HG02588 (cell line): Measurements from ENCODE around the gene DSC3.

ENCODE experiments used
- ATAC-seq: cut with Tn5 transposase; IDR thresholded peaks from one replicate; pipeline ENCODE4 v1.9.1; 2021; ENCODE audit warnings: mild to moderate bottlenecking, moderate library complexity; ENCODE audit not compliant: unreplicated experiment

DSC3 gene

GRCh38 chr18:31042406-31043181, at the start of gene DSC3:
TSS of gene DSC3 (minus strand) at chr18:31042742. CDS start at chr18:31042660, 82 bp downstream.
- ATAC-seq, result no peak

GRCh38 chr18:31091350-31091749, 48.8 kb upstream of the DSC3 start:
- ATAC-seq, result no peak

DNA sequence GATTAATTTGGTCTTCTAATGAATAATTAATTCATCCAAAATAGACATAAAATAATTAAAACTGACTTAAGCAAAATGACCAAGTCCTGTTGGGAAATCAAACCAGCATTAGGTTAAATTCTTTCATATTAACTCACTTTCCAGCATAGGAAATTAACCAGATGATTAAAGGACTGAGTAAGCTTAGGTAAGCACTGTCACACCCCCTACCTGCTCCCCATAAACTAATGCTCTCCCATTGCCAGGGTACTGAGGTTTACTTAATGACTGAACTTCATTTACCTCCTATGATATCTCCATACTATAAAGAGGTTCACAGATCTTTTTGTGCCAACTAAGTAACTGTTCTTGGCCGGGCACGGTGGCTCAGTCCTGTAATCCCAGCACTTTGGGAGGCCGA, 46.0 kb upstream of the DSC3 start:
- ATAC-seq, result no peak

GRCh38 chr18:31079973-31080372, 37.4 kb upstream of the DSC3 start:
- ATAC-seq, result no peak

DNA sequence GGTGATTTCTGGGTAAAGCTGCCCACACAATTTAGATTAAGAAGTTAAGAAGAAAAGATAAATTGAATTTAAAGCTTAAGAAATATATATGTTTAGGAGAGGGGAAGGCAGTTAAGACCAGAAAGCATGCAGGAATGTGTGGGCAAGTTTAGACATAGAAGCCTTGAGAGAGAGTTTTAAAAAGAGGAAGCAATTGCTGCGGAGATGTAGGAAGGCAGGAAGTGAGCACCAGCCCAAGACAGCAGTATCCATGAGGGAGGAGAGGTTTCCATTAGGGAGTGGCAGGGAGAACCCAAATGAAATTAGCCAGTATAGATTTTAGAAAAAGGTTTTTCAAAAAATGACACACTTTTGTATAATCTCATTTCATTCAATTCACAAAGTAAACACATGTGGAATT, 35.3 kb upstream of the DSC3 start:
- ATAC-seq, result no peak

GRCh38 chr18:31072175-31072574, 29.6 kb upstream of the DSC3 start:
- no peak for ATAC-seq

GRCh38 chr18:31070206-31070605, 27.7 kb upstream of the DSC3 start:
- no peak for ATAC-seq

DNA sequence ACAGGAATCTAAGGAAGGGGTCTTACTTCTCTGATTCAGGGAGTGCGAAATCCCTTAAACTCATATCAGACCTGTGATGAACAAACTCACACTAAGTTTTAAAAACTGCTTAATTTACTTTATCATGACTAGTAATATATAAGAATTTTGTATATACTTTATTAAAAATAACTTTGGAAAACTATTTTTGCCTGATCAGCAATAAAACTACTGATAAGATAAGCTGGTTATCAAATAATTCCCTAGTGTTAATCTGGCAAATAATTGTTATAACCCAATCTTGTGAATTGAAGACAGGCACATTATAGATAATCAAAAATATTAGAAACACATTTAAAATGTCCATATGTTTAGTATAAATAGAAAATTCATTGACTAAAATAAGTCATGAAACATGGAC, 23.7 kb upstream of the DSC3 start:
- no peak for ATAC-seq

GRCh38 chr18:31065036-31065773, 22.7 kb upstream of the DSC3 start:
- ATAC-seq, result no peak

- peak; percentile 80 for ATAC-seq
These were observed 21.6 kb upstream of the DSC3 start for GRCh38 chr18:31064130-31064529.

DNA sequence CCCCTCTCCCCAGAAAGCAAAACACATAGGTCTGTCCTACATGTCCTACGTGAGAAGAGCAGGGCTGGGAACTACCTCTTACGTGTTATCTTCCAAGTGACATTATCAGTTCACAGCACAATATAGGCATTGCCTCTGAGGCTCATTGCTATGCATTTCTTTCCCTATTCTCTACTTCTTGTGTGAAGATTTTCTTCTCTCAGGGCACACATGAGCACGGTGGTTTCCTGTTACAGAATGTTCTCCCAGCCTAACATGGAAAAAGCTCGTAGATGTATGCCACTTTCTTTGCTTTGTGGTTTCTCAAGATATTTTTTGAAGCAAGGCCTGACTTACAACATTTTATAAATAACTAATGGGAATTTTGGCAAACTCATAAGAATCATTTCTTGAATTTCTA, 19.4 kb upstream of the DSC3 start:
- ATAC-seq, result no peak

DNA sequence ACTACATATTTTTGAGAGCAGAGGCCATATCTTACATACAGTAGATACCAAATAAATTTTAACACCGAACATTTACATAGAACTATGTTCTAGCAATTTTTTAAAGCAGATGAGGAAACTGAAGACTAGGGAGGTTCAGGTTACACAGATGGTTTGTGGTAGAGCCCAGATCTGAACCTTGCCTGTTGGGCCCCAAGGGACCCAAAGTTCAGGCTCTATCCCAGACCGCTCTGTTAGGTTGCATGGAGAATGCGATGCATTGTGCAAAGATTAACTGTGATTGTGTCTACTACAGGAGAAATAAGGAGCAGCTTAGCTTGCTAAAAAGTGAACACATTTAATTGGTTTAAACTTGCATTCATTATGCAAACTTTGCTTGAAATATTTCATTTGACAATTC, 16.4 kb upstream of the DSC3 start:
- ATAC-seq, result no peak

DNA sequence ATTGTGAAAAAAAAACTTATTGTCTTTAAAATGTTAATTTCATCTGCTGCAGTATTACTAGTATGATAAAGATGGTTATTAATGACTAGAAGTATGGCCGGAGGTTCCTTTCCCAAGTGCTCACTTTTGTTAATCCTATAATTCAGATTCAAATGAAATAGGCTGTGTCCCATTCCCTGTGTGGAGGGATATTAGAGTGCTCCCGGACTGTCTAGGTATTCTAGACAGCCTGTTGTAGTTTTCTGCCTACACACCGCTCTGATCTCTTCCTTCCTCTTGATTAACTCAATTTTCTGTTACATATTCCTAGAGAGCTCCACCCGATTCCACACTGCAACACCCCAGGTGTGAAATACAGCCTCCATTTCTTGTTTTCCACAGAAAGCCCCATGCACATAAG, 15.4 kb upstream of the DSC3 start:
- ATAC-seq, result no peak

DNA sequence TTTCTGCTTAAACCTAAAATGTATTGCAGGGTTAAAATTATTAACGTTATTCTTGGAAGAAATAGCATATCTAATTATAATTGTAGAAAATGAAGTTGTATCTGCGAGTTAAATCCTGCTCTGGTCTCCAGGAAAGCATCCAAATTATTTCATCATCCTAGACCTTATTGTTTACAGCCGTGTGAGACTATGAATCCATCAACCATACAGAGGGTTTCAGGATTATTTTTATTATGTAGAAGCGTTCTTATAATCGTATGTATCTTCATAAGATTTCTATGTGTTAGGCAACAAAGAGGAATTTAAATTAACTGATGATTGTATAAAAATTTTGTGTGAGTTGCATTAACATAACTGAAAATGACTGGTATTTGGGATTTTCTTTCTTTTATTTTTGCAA, 14.5 kb upstream of the DSC3 start:
- ATAC-seq, result no peak

GRCh38 chr18:31056296-31056695, 13.8 kb upstream of the DSC3 start:
- no peak for ATAC-seq

GRCh38 chr18:31050635-31051034, 8.1 kb upstream of the DSC3 start:
- ATAC-seq, result no peak

DNA sequence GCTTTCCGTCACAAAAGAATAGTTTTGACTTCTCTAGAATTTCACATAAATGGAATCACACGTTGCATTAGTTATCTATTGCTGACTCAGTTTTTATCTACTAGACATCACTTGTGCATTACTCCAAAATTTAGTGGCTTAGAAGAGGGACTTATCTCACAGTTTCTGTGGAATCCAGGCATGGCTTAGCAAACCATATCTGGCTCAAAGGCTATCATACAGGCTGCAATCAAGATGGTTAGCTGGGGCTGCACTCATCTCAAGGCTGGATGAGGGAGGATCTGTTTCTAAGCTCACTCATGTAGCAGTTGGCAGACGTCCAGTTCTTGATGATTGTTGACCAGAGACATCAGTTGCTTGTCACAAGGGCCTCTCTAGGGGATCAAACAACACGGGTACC, 6.6 kb upstream of the DSC3 start:
- no peak for ATAC-seq

GRCh38 chr18:31048216-31048615, 5.7 kb upstream of the DSC3 start:
- ATAC-seq, result no peak

DNA sequence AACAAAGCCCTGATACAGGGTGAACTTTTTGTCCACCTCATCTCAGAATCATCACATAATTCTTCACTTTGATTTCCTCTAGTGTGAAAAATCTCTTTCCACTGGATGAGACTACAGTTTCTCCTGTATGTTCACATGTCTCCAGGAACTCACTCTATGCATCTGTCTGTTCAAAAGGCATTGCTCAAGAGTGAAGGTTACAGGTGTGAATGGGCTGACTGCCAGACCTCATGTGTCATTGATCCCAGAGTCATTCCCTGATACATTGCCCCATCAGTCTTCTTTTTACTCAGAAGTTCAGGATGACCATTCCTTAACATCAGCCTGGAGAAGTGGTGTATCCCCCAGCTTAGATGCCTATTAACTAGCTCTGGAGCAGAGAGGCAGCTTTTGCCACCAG, 4.4 kb upstream of the DSC3 start:
- no peak for ATAC-seq

DNA sequence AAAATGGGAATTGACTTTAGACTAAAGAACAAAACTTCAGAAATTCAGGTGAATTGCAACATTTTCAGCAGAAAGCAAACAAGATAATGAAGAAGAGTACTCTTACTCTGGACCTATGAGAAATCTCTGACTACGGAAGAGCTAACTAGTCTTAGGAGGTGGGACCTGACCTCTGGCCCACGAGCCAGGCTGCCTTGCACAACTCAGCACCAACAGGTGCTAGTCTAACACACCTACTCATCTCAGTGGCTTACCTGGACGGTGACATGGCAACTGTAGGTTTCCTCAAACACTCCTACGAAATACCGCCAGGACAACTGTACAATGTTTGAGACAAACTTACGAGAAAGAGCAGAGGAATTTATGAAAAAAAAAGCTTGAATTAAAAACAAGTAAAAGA, 3.1 kb upstream of the DSC3 start:
- ATAC-seq, result no peak

- no peak for ATAC-seq
These were observed 2.4 kb upstream of the DSC3 start for GRCh38 chr18:31044926-31045325.

DNA sequence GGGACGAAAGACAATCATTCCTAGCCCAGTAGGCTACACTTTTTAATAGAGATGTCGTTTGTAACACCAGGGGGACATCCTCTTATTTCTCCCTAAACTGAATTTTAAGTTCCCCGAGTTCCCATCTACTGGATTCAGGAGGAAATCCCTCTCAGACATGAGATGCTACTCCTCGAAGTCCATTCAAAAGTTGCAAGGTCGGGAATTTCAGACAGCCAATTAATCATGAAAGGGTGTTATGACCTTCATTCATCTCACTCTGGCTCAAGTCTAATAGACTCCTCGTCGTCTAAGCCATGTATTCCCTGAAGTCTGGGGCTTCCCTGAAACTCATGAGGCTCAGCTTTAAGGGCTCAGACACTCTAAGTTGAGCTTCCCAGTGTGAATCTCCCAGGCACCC, 1.2 kb upstream of the DSC3 start:
- ATAC-seq, result no peak

DNA sequence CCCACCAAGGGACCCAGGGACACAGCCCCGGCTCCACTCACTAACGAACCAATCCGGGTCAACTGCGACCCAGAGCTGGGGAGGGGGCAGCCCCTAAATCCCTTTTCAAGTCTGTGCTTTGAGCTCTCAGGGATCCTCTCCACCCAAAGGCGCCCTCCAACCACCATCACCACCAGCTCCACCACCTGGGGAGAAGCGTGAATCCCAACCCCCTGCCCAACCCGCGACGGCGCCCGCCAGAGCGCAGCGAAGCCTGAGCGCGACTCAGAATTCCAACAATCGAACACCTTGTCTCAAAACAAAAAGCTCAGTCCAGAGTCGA, 497 bp downstream of the DSC3 start:
- no peak for ATAC-seq
